HEK293 (cell line): ENCODE measurements around the gene INO80E.

Source experiments
- CTCF ChIA-PET: fragments of 350-600 bp; formaldehyde crosslinking; extraction: SDS; loops from one replicate; lab custom pipeline; 2021; ENCODE audit warnings: antibody characterized with exemption; lab: Yijun Ruan, JAX
- POLR2A ChIA-PET: fragments of 300-600 bp; formaldehyde crosslinking; extraction: SDS; loops from one replicate; lab custom pipeline; 2020; ENCODE audit warnings: antibody characterized with exemption, inconsistent platforms; lab: Yijun Ruan, JAX
- H3K27ac ChIP-seq: fragments of 200-500 bp; sonication (Bioruptor generic); 2 replicates; pipeline ENCODE4 v1.5.1; 2014; ENCODE audit warnings: low read depth, low read length, control low read depth, inconsistent platforms; ENCODE audit errors: extremely low read depth
- H3K36me3 ChIP-seq, 2 experiments: fragments of 200-500 bp in 1 of 2; sonication (Bioruptor generic) in 1 of 2; 1 replicate in 1 of 2; 2 replicates in 1 of 2; pipeline ENCODE4 v1.5.1; 2014 to 2017; ENCODE audit warnings: inconsistent platforms in 2 of 2, low read length in 2 of 2; ENCODE audit not compliant: control insufficient read depth in 2 of 2, insufficient read depth in 1 of 2
- H3K4me1 ChIP-seq: fragments of 200-500 bp; sonication (Bioruptor generic); 2 replicates; pipeline ENCODE4 v1.5.1; 2014; ENCODE audit warnings: mild to moderate bottlenecking, low read length, inconsistent platforms; ENCODE audit not compliant: control insufficient read depth, insufficient read depth
- H3K4me3 ChIP-seq: 2 replicates; pipeline ENCODE4 v1.5.1; 2011; ENCODE audit warnings: low read depth, mild to moderate bottlenecking, control low read depth, low read length, moderate library complexity
- H3K9me3 ChIP-seq: fragments of 200-500 bp; sonication (Bioruptor generic); 2 replicates; pipeline ENCODE4 v1.5.1; 2014; ENCODE audit warnings: low read depth, low read length, inconsistent platforms; ENCODE audit not compliant: control insufficient read depth, insufficient read depth
- GFI1B ChIP-seq: fragments of 450-650 bp; formaldehyde crosslinking; IDR thresholded peaks from 2 replicates; pipeline ENCODE4 v1.5.1; 2016; ENCODE audit warnings: missing biosample characterization, missing genetic modification characterization
- GLIS1 ChIP-seq: fragments of 450-650 bp; formaldehyde crosslinking; IDR thresholded peaks from 2 replicates; pipeline ENCODE4 v1.5.1; 2016; ENCODE audit warnings: missing biosample characterization, missing genetic modification characterization
- PRDM4 ChIP-seq: fragments of 450-650 bp; formaldehyde crosslinking; IDR thresholded peaks from 2 replicates; pipeline ENCODE4 v1.5.1; 2017; ENCODE audit warnings: missing biosample characterization, missing genetic modification characterization
- SCRT1 ChIP-seq: fragments of 450-650 bp; formaldehyde crosslinking; IDR thresholded peaks from 2 replicates; pipeline ENCODE4 v1.5.1; 2016; ENCODE audit warnings: missing biosample characterization, missing genetic modification characterization, borderline replicate concordance
- TRIM28 ChIP-seq: IDR thresholded peaks from 2 replicates; pipeline ENCODE4 v1.6.1; 2011; ENCODE audit warnings: low read length, control low read depth, borderline replicate concordance
- ZBTB7A ChIP-seq: fragments of 450-650 bp; formaldehyde crosslinking; IDR thresholded peaks from 2 replicates; pipeline ENCODE4 v1.5.1; 2016; ENCODE audit warnings: low read depth, missing biosample characterization, missing genetic modification characterization
- ZFHX2 ChIP-seq: fragments of 450-650 bp; formaldehyde crosslinking; conservative IDR thresholded peaks from 2 replicates; pipeline ENCODE4 v1.5.1; 2016; ENCODE audit warnings: missing biosample characterization, missing genetic modification characterization
- ZFP37 ChIP-seq: fragments of 450-650 bp; formaldehyde crosslinking; IDR thresholded peaks from 2 replicates; pipeline ENCODE4 v1.5.1; 2016; ENCODE audit warnings: missing biosample characterization, missing genetic modification characterization
- ZNF133 ChIP-seq: fragments of 450-650 bp; formaldehyde crosslinking; IDR thresholded peaks from 2 replicates; pipeline ENCODE4 v1.5.1; 2016; ENCODE audit warnings: missing biosample characterization, missing genetic modification characterization
- ZNF341 ChIP-seq: fragments of 450-650 bp; formaldehyde crosslinking; IDR thresholded peaks from 2 replicates; pipeline ENCODE4; 2016; ENCODE audit warnings: low read depth, missing biosample characterization, missing genetic modification characterization
- ZNF521 ChIP-seq: fragments of 450-650 bp; formaldehyde crosslinking; IDR thresholded peaks from 2 replicates; pipeline ENCODE4 v1.5.1; 2017; ENCODE audit warnings: missing biosample characterization, mild to moderate bottlenecking, missing genetic modification characterization
- ZNF596 ChIP-seq: fragments of 450-650 bp; IDR thresholded peaks from 2 replicates; pipeline ENCODE4 v1.5.0; 2018; ENCODE audit warnings: missing biosample characterization, mild to moderate bottlenecking, missing genetic modification characterization, moderate library complexity
- ZNF654 ChIP-seq: fragments of 450-650 bp; formaldehyde crosslinking; IDR thresholded peaks from 2 replicates; pipeline ENCODE4 v1.5.1; 2016; ENCODE audit warnings: low read depth, missing biosample characterization, missing genetic modification characterization
- ZNF658 ChIP-seq: fragments of 450-650 bp; formaldehyde crosslinking; IDR thresholded peaks from 2 replicates; pipeline ENCODE4; 2016; ENCODE audit warnings: missing biosample characterization, missing genetic modification characterization
- ZNF664 ChIP-seq: fragments of 450-650 bp; formaldehyde crosslinking; IDR thresholded peaks from 2 replicates; pipeline ENCODE4 v1.5.1; 2016; ENCODE audit warnings: missing biosample characterization, missing genetic modification characterization
- ZNF677 ChIP-seq: fragments of 450-650 bp; IDR thresholded peaks from 2 replicates; pipeline ENCODE4 v1.5.0; 2018; ENCODE audit warnings: missing biosample characterization, mild to moderate bottlenecking, missing genetic modification characterization, moderate library complexity
- ZNF747 ChIP-seq: fragments of 450-650 bp; formaldehyde crosslinking; IDR thresholded peaks from 2 replicates; pipeline ENCODE4 v1.5.1; 2016; ENCODE audit warnings: missing biosample characterization, missing genetic modification characterization
- ZNF76 ChIP-seq: fragments of 450-650 bp; formaldehyde crosslinking; IDR thresholded peaks from 2 replicates; pipeline ENCODE4; 2016; ENCODE audit warnings: low read depth, missing biosample characterization, missing genetic modification characterization, borderline replicate concordance
- TF ChIP-seq, protein P1 (sequence below): fragments of 450-650 bp; formaldehyde crosslinking; IDR thresholded peaks from 2 replicates; pipeline ENCODE4 v1.5.1; 2016; ENCODE audit warnings: missing biosample characterization, missing genetic modification characterization
- TF ChIP-seq, protein P2 (sequence below): fragments of 450-650 bp; formaldehyde crosslinking; conservative IDR thresholded peaks from 2 replicates; pipeline ENCODE4 v1.5.1; 2016; ENCODE audit warnings: low read depth, missing biosample characterization, missing genetic modification characterization
- TF ChIP-seq, protein P3 (sequence below): fragments of 450-650 bp; formaldehyde crosslinking; IDR thresholded peaks from 2 replicates; pipeline ENCODE4 v1.5.0; 2017; ENCODE audit warnings: missing biosample characterization, missing genetic modification characterization, borderline replicate concordance

INO80E gene

DNA sequence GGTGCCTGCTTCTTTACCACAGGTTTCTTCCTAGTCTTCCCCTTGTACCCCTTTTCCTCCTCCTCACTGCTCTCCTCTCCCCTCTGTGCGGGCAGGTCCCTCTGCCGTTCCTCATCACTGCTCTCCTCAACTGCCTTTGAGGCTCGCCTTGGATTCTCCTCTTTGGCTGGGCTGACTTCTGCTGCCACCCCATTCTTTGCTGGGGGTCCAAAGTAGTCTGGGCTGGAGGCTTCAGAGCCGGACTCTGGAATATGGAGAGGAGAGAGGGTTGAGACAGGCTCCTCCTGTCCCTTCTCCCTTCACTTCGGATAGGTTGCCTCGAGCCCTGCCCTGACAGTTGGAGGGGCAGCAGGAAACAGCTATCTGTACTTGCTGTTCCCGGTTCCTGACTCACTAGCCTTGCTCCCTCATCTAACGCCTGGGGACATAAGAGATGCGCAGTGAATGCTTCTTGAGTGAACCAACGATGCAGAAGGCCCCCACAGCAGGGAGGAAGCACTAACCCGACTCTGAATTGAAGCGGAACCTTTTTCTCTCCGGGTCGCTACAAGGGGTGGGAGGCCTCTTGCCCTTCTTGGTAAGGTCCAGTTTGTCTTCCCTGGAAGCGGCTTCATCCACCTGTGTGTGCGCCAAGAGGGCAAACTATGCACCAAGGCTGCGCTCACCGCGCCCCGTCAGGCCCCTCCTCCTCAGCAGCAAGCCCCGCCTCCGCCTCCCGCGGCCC lies 1.3 kb upstream of the INO80E start:
- H3K9me3 ChIP-seq: no peaks in the 10 kb centered on the region
- peak overlapping the region; percentile 91 for H3K27ac ChIP-seq
- H3K4me1 ChIP-seq: no peaks in the 10 kb centered on the region; the same call in 1 of the 2 replicates
- peak; percentile 78 for TF ChIP-seq ZNF664 (tag by site-specific recombination)
- TF ChIP-seq ZFP37 (tag by site-specific recombination): no peak
- no peak for TF ChIP-seq TRIM28
- peak; percentile 98 for TF ChIP-seq ZNF677 (tag by site-specific recombination)
- TF ChIP-seq, protein P1, sequence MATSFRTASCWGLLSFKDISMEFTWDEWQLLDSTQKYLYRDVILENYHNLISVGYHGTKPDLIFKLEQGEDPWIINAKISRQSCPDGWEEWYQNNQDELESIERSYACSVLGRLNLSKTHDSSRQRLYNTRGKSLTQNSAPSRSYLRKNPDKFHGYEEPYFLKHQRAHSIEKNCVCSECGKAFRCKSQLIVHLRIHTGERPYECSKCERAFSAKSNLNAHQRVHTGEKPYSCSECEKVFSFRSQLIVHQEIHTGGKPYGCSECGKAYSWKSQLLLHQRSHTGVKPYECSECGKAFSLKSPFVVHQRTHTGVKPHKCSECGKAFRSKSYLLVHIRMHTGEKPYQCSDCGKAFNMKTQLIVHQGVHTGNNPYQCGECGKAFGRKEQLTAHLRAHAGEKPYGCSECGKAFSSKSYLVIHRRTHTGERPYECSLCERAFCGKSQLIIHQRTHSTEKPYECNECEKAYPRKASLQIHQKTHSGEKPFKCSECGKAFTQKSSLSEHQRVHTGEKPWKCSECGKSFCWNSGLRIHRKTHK: no peak
- TF ChIP-seq PRDM4 (tag by site-specific recombination): peak; percentile 43; the same call in 1 of the 2 replicates
- TF ChIP-seq, protein P2, sequence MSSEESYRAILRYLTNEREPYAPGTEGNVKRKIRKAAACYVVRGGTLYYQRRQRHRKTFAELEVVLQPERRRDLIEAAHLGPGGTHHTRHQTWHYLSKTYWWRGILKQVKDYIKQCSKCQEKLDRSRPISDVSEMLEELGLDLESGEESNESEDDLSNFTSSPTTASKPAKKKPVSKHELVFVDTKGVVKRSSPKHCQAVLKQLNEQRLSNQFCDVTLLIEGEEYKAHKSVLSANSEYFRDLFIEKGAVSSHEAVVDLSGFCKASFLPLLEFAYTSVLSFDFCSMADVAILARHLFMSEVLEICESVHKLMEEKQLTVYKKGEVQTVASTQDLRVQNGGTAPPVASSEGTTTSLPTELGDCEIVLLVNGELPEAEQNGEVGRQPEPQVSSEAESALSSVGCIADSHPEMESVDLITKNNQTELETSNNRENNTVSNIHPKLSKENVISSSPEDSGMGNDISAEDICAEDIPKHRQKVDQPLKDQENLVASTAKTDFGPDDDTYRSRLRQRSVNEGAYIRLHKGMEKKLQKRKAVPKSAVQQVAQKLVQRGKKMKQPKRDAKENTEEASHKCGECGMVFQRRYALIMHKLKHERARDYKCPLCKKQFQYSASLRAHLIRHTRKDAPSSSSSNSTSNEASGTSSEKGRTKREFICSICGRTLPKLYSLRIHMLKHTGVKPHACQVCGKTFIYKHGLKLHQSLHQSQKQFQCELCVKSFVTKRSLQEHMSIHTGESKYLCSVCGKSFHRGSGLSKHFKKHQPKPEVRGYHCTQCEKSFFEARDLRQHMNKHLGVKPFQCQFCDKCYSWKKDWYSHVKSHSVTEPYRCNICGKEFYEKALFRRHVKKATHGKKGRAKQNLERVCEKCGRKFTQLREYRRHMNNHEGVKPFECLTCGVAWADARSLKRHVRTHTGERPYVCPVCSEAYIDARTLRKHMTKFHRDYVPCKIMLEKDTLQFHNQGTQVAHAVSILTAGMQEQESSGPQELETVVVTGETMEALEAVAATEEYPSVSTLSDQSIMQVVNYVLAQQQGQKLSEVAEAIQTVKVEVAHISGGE (tag by site-specific recombination): peak; percentile 15; the same call in 1 of the 2 replicates
- TF ChIP-seq, protein P3, sequence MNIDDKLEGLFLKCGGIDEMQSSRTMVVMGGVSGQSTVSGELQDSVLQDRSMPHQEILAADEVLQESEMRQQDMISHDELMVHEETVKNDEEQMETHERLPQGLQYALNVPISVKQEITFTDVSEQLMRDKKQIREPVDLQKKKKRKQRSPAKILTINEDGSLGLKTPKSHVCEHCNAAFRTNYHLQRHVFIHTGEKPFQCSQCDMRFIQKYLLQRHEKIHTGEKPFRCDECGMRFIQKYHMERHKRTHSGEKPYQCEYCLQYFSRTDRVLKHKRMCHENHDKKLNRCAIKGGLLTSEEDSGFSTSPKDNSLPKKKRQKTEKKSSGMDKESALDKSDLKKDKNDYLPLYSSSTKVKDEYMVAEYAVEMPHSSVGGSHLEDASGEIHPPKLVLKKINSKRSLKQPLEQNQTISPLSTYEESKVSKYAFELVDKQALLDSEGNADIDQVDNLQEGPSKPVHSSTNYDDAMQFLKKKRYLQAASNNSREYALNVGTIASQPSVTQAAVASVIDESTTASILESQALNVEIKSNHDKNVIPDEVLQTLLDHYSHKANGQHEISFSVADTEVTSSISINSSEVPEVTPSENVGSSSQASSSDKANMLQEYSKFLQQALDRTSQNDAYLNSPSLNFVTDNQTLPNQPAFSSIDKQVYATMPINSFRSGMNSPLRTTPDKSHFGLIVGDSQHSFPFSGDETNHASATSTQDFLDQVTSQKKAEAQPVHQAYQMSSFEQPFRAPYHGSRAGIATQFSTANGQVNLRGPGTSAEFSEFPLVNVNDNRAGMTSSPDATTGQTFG (tag by site-specific recombination): 0 out of 2 replicates have a peak, but pooled peaks have one; percentile 2
- TF ChIP-seq ZNF341 (tag by site-specific recombination): peak; percentile 92
- H3K36me3 ChIP-seq: peaks cover 10 to 78% of the 10 kb centered on the region in 2 experiments
- ChIA-PET CTCF (interaction anchor here (0.7 to 2.1 kb wide), 4 partner anchors 15 to 958 kb away, joined by 3 to 9 read pairs (median 6); no protein-coding TSS in a partner anchor), POLR2A (interaction anchor here (0.6 to 4.0 kb wide), 25 partner anchors 8 to 189 kb away, joined by 3 to 42 read pairs (median 4); partner anchors contain the start of genes ALDOA, ASPHD1, KCTD13 and MAZ)
- peak overlapping the region; percentile 93 for H3K4me3 ChIP-seq

GRCh38 chr16:29995324-29995910 lies 624 bp upstream of the INO80E start, which contains the start of gene HIRIP3:
HIRIP3 (minus strand) TSS chr16:29995617; CDS start chr16:29995605, 12 bp downstream.
- no peaks in the 10 kb centered on the region for H3K9me3 ChIP-seq
- peak within 1 kb of the TSS; percentile 91 for H3K27ac ChIP-seq
- peaks cover 8 to 78% of the 10 kb centered on the region in 2 experiments for H3K36me3 ChIP-seq
- peak within 1 kb of the TSS; percentile 93 for H3K4me3 ChIP-seq
- CTCF ChIA-PET: interaction anchor here (0.6 to 2.1 kb wide), 7 partner anchors 11 to 958 kb away, joined by 3 to 12 read pairs (median 6); no protein-coding TSS in a partner anchor
- POLR2A ChIA-PET: interaction anchor here (0.6 to 4.0 kb wide), 26 partner anchors 9 to 189 kb away, joined by 3 to 42 read pairs (median 4); partner anchors contain the start of genes ALDOA, ASPHD1, DOC2A and KCTD13
- H3K4me1 ChIP-seq: no peaks in the 10 kb centered on the region; the same call in 1 of the 2 replicates
- TF ChIP-seq ZNF654 (tag by site-specific recombination) (no peak), ZFHX2 (tag by site-specific recombination) (no peak; the same call in 1 of the 2 replicates), ZNF76 (tag by site-specific recombination) (peak; percentile 18; the same call in 1 of the 2 replicates), ZNF596 (no peak), ZBTB7A (tag by site-specific recombination) (peak; percentile 84), ZNF747 (tag by site-specific recombination) (no peak), GLIS1 (tag by site-specific recombination) (peak; percentile 92), GFI1B (tag by site-specific recombination) (no peak), SCRT1 (tag by site-specific recombination) (no peak; the same call in 1 of the 2 replicates), ZNF658 (tag by site-specific recombination) (no peak), ZNF521 (no peak), ZNF133 (tag by site-specific recombination) (no peak)
